NCI-H146 treated with DMSO at 0.1 percent for 48 hours (cell line): ENCODE measurements around the gene CALHM2.
A peak's percentile ranks its signal among the peaks of the same experiment; 100 is the strongest.
"Not testable (repeated sequence)": the region's sequence is repeated elsewhere in the genome, so short reads cannot be mapped to it uniquely, and the experiment has no call there.

ENCODE experiments used
- DNase-seq: peaks from one replicate; lab custom pipeline; 2025; ENCODE audit not compliant: unreplicated experiment; lab: John Stamatoyannopoulos, UW

CALHM2 gene

GRCh38 chr10:103451831-103452505 lies at the start of gene CALHM2:
Gene CALHM2 (minus strand): TSS chr10:103452370. CDS start chr10:103449941, 2,429 bp downstream.
- DNase-seq, result peak; percentile 45

GRCh38 chr10:103501186-103501585 lies 49.0 kb upstream of the CALHM2 start:
- no peak for DNase-seq

- DNase-seq, result no peak
These were observed 48.3 kb upstream of the CALHM2 start for GRCh38 chr10:103500481-103500880.

- DNase-seq, result no peak
These were observed 47.7 kb upstream of the CALHM2 start for GRCh38 chr10:103499881-103500280.

- DNase-seq, result no peak
These were observed 46.9 kb upstream of the CALHM2 start for GRCh38 chr10:103498936-103499638.

- DNase-seq, result no peak
These were observed 45.2 kb upstream of the CALHM2 start for GRCh38 chr10:103497161-103497915.

- no peak for DNase-seq
These were observed 43.2 kb upstream of the CALHM2 start for GRCh38 chr10:103495321-103495720.

- DNase-seq, result peak; percentile 35
These were observed 42.0 kb upstream of the CALHM2 start for GRCh38 chr10:103493916-103494877.

- DNase-seq, result peak; percentile 12
These were observed 41.3 kb upstream of the CALHM2 start, which contains the start of gene NEURL1 for GRCh38 chr10:103493362-103493915. Gene NEURL1 (plus strand): TSS chr10:103493705. CDS start chr10:103494388, 683 bp downstream.

- DNase-seq, result no peak
These were observed 40.6 kb upstream of the CALHM2 start for GRCh38 chr10:103492655-103493261.

- peak; percentile 35 for DNase-seq
These were observed 39.7 kb upstream of the CALHM2 start for GRCh38 chr10:103491729-103492364.

GRCh38 chr10:103490986-103491314 lies 38.8 kb upstream of the CALHM2 start:
- no peak for DNase-seq

- no peak for DNase-seq
These were observed 35.2 kb upstream of the CALHM2 start for GRCh38 chr10:103487410-103487708.

GRCh38 chr10:103486635-103487409 lies 34.7 kb upstream of the CALHM2 start:
- not testable (repeated sequence) for DNase-seq

GRCh38 chr10:103481974-103482531 lies 29.9 kb upstream of the CALHM2 start:
- peak; percentile 67 for DNase-seq

GRCh38 chr10:103480521-103480920 lies 28.4 kb upstream of the CALHM2 start:
- DNase-seq, result no peak

- no peak for DNase-seq
These were observed 27.0 kb upstream of the CALHM2 start, which contains the start of gene CALHM3 for GRCh38 chr10:103479135-103479534. Gene CALHM3 (minus strand): TSS chr10:103479240. CDS start chr10:103479032, 208 bp downstream.

GRCh38 chr10:103478671-103479070 lies 26.5 kb upstream of the CALHM2 start:
- no peak for DNase-seq
